HG03139 (cell line): ENCODE measurements around the gene CACNA1F.

ENCODE experiments used
- ATAC-seq: cut with Tn5 transposase; IDR thresholded peaks from one replicate; pipeline ENCODE4 v1.9.1; 2021; ENCODE audit not compliant: unreplicated experiment

CACNA1F gene

DNA sequence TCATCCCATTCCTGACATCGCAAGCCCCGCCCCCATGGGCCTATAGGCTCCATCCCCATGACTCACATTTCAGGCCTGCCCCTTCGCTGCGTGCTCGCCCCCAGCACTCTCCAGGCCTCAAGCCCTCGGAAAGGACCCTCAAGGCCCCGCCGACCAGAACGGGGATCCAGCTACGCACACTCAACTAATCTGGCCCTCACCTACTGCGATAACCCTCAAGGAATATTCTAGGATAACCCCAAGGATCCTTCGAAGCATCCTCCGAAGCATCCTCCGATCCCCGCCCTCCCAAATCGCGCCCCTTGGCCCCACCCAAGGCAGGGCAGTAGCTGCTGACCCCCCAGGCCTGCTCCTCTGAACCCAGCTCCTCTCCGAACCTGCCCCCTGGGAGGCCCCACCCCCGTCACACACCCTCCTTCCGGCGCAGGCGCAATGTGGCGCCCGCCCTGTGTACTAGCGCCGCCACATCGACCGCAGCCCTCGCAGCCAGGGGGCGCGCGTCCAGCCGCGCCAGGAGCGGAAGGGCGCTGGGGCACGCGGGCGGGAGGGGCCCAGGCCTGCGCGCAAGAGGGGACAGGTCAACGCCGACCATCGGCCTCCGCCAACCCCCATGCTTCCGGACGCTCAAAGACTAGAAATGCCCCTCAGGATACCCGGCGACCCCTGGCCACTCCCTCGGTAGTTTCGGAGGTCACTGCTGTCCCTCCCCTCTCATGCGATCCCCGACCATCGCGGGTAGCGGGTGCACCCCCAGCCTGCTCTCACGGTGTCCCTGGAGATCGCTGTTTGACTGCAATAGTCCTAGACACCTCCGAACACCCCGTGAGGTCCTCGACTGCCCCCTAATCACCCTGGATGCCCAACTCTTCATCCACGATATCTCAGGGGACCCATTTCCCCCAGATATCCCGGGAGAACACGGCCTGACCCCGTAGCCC, 77.0 kb downstream of the CACNA1F start:
- ATAC-seq: peak; percentile 89

DNA sequence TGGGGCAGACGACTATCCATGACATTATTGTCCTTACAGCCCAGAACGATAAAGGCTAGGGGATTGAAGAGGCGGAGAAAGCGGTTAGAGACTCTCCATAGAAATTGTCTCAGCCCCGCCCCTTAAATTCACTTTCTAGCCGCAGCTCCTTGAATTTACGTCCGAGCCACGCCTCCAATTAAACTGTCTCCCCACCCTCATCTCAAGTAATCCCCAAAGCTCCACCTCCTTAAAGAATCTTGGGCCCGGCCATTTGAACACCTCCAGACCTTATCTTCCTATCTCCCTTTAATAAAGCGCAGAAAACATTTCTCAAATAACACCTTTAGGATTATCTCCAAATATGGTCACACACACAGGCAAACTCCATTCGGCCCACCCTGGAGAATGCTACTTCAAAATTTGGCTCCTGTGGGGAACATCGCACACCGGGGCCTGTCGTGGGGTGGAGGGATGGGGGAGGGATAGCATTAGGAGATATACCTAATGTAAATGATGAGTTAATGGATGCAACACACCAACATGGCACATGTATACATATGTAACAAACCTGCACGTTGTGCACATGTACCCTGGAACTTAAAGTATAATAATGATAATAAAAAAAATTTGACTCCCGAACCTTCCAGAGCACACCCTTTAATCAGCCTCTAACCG, 77.8 kb downstream of the CACNA1F start:
- no peak for ATAC-seq
